ENCODE results near the gene LORICRIN.

- TF ChIP-seq POLR2AphosphoS5 (IDR thresholded peaks at IDR 0.05) (no peak), CTCF (IDR thresholded peaks at IDR 0.05) (no peak)
These were observed 14.0 kb upstream of the LORICRIN start for GRCh38 chr1:153245466-153245865.
